Neural cell (in vitro differentiated cells): ENCODE results near the gene GPR17. TPM values are rescaled to one million over a fixed set of nuclear protein-coding genes. Genes with fewer than 3 reads are reported as not detected.

ENCODE experiments used
- H2AFZ ChIP-seq: fragments of 200-600, 300-800 bp; sonication (generic), shearing (Covaris generic); 2 replicates; pipeline ENCODE4 v1.6.0; 2014; ENCODE audit warnings: low read depth, mild to moderate bottlenecking, antibody characterized with exemption, low read length, moderate library complexity
- H3F3A ChIP-seq: fragments of 200-600 bp; shearing (Covaris generic); 2 replicates; pipeline ENCODE4 v1.6.1; 2016; ENCODE audit warnings: mild to moderate bottlenecking, moderate library complexity, mixed read lengths, antibody characterized with exemption, low read length; ENCODE audit not compliant: insufficient read depth, poor library complexity, severe bottlenecking
- H3K27ac ChIP-seq: fragments of 200-600, 300-800 bp; sonication (generic), shearing (Covaris generic); 2 replicates; pipeline ENCODE4 v1.5.1; 2014; ENCODE audit warnings: mild to moderate bottlenecking, low read length, moderate library complexity
- H3K27me3 ChIP-seq: fragments of 300-800, 200-600 bp; sonication (generic), shearing (Covaris generic); 2 replicates; pipeline ENCODE4 v1.6.0; 2014; ENCODE audit warnings: mild to moderate bottlenecking, low read depth, low read length, moderate library complexity; ENCODE audit not compliant: insufficient read depth
- H3K36me3 ChIP-seq: fragments of 300-800, 200-600 bp; sonication (generic), shearing (Covaris generic); 2 replicates; pipeline ENCODE4 v1.5.1; 2014; ENCODE audit warnings: mild to moderate bottlenecking, antibody characterized with exemption, low read length, moderate library complexity; ENCODE audit not compliant: insufficient read depth
- H3K4me2 ChIP-seq: fragments of 300-800, 200-600 bp; sonication (generic), shearing (Covaris generic); 2 replicates; pipeline ENCODE4 v1.6.0; 2014; ENCODE audit warnings: mild to moderate bottlenecking, low read length
- H3K4me3 ChIP-seq: fragments of 300-800, 200-600 bp; sonication (generic), shearing (Covaris generic); 2 replicates; pipeline ENCODE4 v1.5.1; 2014; ENCODE audit warnings: mild to moderate bottlenecking, low read length, moderate library complexity
- H3K79me2 ChIP-seq: fragments of 200-600 bp; shearing (Covaris generic); replicated peaks from 2 replicates; pipeline ENCODE4 v1.6.0; 2014; ENCODE audit warnings: mild to moderate bottlenecking, low read length, moderate library complexity; ENCODE audit not compliant: insufficient read depth
- H3K9ac ChIP-seq: fragments of 300-800, 200-600 bp; sonication (generic), shearing (Covaris generic); 2 replicates; pipeline ENCODE4 v1.6.1; 2016; ENCODE audit warnings: mild to moderate bottlenecking, low read length, mixed read lengths
- H3K9me2 ChIP-seq: fragments of 200-600 bp; shearing (Covaris generic); 2 replicates; pipeline ENCODE4 v1.6.1; 2016; ENCODE audit warnings: mild to moderate bottlenecking, low read length, mixed read lengths; ENCODE audit not compliant: insufficient read depth
- H3K9me3 ChIP-seq: fragments of 200-600, 300-800 bp; sonication (generic), shearing (Covaris generic); 2 replicates; pipeline ENCODE4 v1.6.1; 2016; ENCODE audit warnings: mild to moderate bottlenecking, mixed run types, low read length, moderate library complexity, mixed read lengths
- H4K20me1 ChIP-seq: fragments of 200-600 bp; shearing (Covaris generic); 2 replicates; pipeline ENCODE4 v1.6.1; 2016; ENCODE audit warnings: mild to moderate bottlenecking, mixed run types; ENCODE audit not compliant: insufficient read depth
- EP300 ChIP-seq: fragments of 450-650 bp; conservative IDR thresholded peaks from 2 replicates; pipeline ENCODE4 v1.6.1; 2014; ENCODE audit warnings: antibody characterized with exemption, mild to moderate bottlenecking, moderate library complexity; ENCODE audit not compliant: poor library complexity, severe bottlenecking
- EZH2 ChIP-seq: fragments of 200-600, 300-800 bp; shearing (Covaris generic), sonication (generic); IDR thresholded peaks from 2 replicates; pipeline ENCODE4 v1.6.1; 2014; ENCODE audit warnings: antibody characterized with exemption, low read length, borderline replicate concordance, mild to moderate bottlenecking; ENCODE audit not compliant: insufficient read depth, poor library complexity, severe bottlenecking
- MXI1 ChIP-seq: fragments of 450-650 bp; conservative IDR thresholded peaks from 2 replicates; pipeline ENCODE4 v1.6.1; 2014; ENCODE audit warnings: antibody characterized with exemption, mild to moderate bottlenecking; ENCODE audit not compliant: poor library complexity, severe bottlenecking
- POLR2AphosphoS5 ChIP-seq: IDR thresholded peaks from 2 replicates; pipeline ENCODE4 v1.6.1; 2012
- RAD21 ChIP-seq: fragments of 450-650 bp; conservative IDR thresholded peaks from 2 replicates; pipeline ENCODE4 v1.6.1; 2014; ENCODE audit warnings: antibody characterized with exemption, mild to moderate bottlenecking, moderate library complexity
- REST ChIP-seq: IDR thresholded peaks from 2 replicates; pipeline ENCODE4 v1.6.1; 2012; ENCODE audit warnings: borderline replicate concordance
- SMC3 ChIP-seq: fragments of 450-650 bp; conservative IDR thresholded peaks from 2 replicates; pipeline ENCODE4 v1.6.1; 2014; ENCODE audit warnings: antibody characterized with exemption, mild to moderate bottlenecking, moderate library complexity; ENCODE audit not compliant: poor library complexity
- TAF1 ChIP-seq: IDR thresholded peaks from 2 replicates; pipeline ENCODE4 v1.6.1; 2012; ENCODE audit warnings: low read depth
- polyA plus RNA-seq: library from polyadenylated mRNA; depleted of rRNA; stranded (reverse); fragments of >200 nt; gene quantifications from 2 replicates; pipeline ENCODE4 v1.2.3, GENCODE V29; 2014
- TF ChIP-seq, protein P1 (sequence below): fragments of 450-650 bp; IDR thresholded peaks from 2 replicates; pipeline ENCODE4 v1.5.1; 2014; ENCODE audit warnings: antibody characterized with exemption, mild to moderate bottlenecking, moderate library complexity; ENCODE audit not compliant: poor library complexity, severe bottlenecking

The GPR17 gene
- polyA plus RNA-seq, 1 donor from 2014 or later = not detected

- no peaks in the 10 kb centered on the region for H3K27me3 ChIP-seq
- no peaks in the 10 kb centered on the region for H4K20me1 ChIP-seq
- no peaks in the 10 kb centered on the region for H3F3A ChIP-seq
- no peaks in the 10 kb centered on the region for H3K9me3 ChIP-seq
- H2AFZ ChIP-seq = no peak overlapping the region
- H3K9me2 ChIP-seq = no peaks in the 10 kb centered on the region
- H3K9ac ChIP-seq = no peak overlapping the region
- H3K27ac ChIP-seq = no peak overlapping the region
- no peak overlapping the region for H3K4me2 ChIP-seq
- no peaks in the 10 kb centered on the region for H3K79me2 ChIP-seq
- no peak overlapping the region for H3K4me3 ChIP-seq
- H3K36me3 ChIP-seq = no peaks in the 10 kb centered on the region
- TF ChIP-seq MXI1 (no peak), TAF1 (no peak), EZH2 (no peak), RAD21 (no peak), POLR2AphosphoS5 (no peak), SMC3 (no peak), REST (no peak), EP300 (no peak)
- TF ChIP-seq, protein P1, sequence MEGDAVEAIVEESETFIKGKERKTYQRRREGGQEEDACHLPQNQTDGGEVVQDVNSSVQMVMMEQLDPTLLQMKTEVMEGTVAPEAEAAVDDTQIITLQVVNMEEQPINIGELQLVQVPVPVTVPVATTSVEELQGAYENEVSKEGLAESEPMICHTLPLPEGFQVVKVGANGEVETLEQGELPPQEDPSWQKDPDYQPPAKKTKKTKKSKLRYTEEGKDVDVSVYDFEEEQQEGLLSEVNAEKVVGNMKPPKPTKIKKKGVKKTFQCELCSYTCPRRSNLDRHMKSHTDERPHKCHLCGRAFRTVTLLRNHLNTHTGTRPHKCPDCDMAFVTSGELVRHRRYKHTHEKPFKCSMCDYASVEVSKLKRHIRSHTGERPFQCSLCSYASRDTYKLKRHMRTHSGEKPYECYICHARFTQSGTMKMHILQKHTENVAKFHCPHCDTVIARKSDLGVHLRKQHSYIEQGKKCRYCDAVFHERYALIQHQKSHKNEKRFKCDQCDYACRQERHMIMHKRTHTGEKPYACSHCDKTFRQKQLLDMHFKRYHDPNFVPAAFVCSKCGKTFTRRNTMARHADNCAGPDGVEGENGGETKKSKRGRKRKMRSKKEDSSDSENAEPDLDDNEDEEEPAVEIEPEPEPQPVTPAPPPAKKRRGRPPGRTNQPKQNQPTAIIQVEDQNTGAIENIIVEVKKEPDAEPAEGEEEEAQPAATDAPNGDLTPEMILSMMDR = no peak
These were observed 9.5 kb downstream of the GPR17 start for GRCh38 chr2:127655209-127656073.

- TF ChIP-seq TAF1 (no peak), REST (no peak), EZH2 (no peak)
- TF ChIP-seq, protein P1 = no peak
- H3K9me2 ChIP-seq = no peaks in the 10 kb centered on the region
- H3K27ac ChIP-seq = no peak overlapping the region
- H4K20me1 ChIP-seq = no peaks in the 10 kb centered on the region
- H3K9ac ChIP-seq = no peak overlapping the region
- no peaks in the 10 kb centered on the region for H3K27me3 ChIP-seq
- no peak overlapping the region for H3K4me3 ChIP-seq
- no peak overlapping the region for H3K4me2 ChIP-seq
- no peak overlapping the region for H2AFZ ChIP-seq
- no peaks in the 10 kb centered on the region for H3K79me2 ChIP-seq
- no peaks in the 10 kb centered on the region for H3F3A ChIP-seq
- H3K36me3 ChIP-seq = no peaks in the 10 kb centered on the region
- H3K9me3 ChIP-seq = no peaks in the 10 kb centered on the region
These were observed 10.7 kb downstream of the GPR17 start for GRCh38 chr2:127656569-127657231.
